KMS-11 (cell line): ENCODE results near the gene SAE1.

Source experiments
- H2AFZ ChIP-seq: fragments of 200-600 bp; sonication (generic); 2 replicates; pipeline ENCODE4 v1.6.1; 2016; ENCODE audit warnings: antibody characterized with exemption, mixed run types, low read depth
- H3K27ac ChIP-seq: fragments of 200-600 bp; sonication (generic); 2 replicates; pipeline ENCODE4 v1.6.1; 2016; ENCODE audit warnings: mild to moderate bottlenecking, mixed run types
- H3K27me3 ChIP-seq: fragments of 200-600 bp; sonication (generic); 2 replicates; pipeline ENCODE4 v1.6.1; 2017; ENCODE audit warnings: mild to moderate bottlenecking, low read depth, mixed run types, moderate library complexity; ENCODE audit not compliant: insufficient read depth
- H3K36me3 ChIP-seq: fragments of 200-600 bp; sonication (generic); 2 replicates; pipeline ENCODE4 v1.6.1; 2017; ENCODE audit warnings: mild to moderate bottlenecking, mixed run types; ENCODE audit not compliant: insufficient read depth
- H3K4me1 ChIP-seq: fragments of 200-600 bp; sonication (generic); 2 replicates; pipeline ENCODE4 v1.6.1; 2016; ENCODE audit warnings: mild to moderate bottlenecking, low read depth, mixed run types; ENCODE audit not compliant: poor library complexity, severe bottlenecking
- H3K4me2 ChIP-seq: fragments of 200-600 bp; sonication (generic); 2 replicates; pipeline ENCODE4 v1.7.0; 2016; ENCODE audit warnings: mild to moderate bottlenecking, mixed run types
- H3K4me3 ChIP-seq: fragments of 200-600 bp; sonication (generic); IDR thresholded peaks from 2 replicates; pipeline ENCODE4 v1.6.1; 2017; ENCODE audit warnings: low read depth, low read length, mixed read lengths; ENCODE audit not compliant: insufficient read depth
- H3K79me2 ChIP-seq: fragments of 200-600 bp; sonication (generic); 2 replicates; pipeline ENCODE4 v1.6.1; 2016; ENCODE audit warnings: low read depth, mixed run types; ENCODE audit not compliant: insufficient read depth
- H3K9ac ChIP-seq: fragments of 200-600 bp; sonication (generic); 2 replicates; pipeline ENCODE4 v1.6.1; 2016; ENCODE audit warnings: mild to moderate bottlenecking, mixed run types
- H4K20me1 ChIP-seq: fragments of 200-600 bp; sonication (generic); 2 replicates; pipeline ENCODE4 v1.6.1; 2016; ENCODE audit warnings: mild to moderate bottlenecking, mixed run types; ENCODE audit not compliant: insufficient read depth
- CTCF ChIP-seq: fragments of 200-600 bp; sonication (generic); conservative IDR thresholded peaks from 2 replicates; pipeline ENCODE4 v1.6.1; 2017; ENCODE audit warnings: low read depth, mild to moderate bottlenecking, antibody characterized with exemption, low read length, moderate library complexity, mixed read lengths

The SAE1 gene

DNA sequence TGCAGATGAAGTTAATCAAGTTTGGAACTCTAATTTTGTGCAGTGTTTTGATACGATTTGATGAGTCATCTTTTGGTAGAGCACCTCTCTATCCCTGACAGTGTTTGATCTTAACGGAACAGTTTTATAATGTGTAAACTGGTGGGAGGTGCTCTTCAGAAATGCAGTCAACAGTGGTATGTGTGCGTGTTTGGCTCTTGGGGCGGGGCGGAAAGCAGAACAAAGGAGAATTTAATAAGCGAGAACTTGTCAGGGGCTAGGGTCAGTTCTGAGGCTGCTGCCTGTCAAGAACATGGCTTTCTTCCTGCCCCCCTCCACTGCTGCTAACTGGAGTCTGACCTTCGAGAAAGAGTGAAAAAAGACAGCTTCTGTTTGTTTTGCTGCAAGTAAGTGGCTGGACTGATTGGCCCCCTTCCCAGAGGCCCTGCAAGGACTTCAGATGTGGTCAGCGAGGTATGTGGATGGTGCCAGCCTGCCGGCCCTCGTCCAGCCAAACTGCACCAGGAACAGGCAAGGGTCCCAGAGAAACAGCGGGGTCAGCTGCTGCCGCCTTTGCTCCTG, 59.6 kb downstream of the SAE1 start:
- no peak for TF ChIP-seq CTCF
- Histone ChIP-seq H3K27ac (no peak overlapping the region), H3K4me3 (no peak overlapping the region), H4K20me1 (no peaks in the 10 kb centered on the region; the same call in 1 of the 2 replicates), H2AFZ (no peak overlapping the region), H3K4me1 (peaks cover 29% of the 10 kb centered on the region), H3K79me2 (no peaks in the 10 kb centered on the region; the same call in 1 of the 2 replicates), H3K27me3 (no peaks in the 10 kb centered on the region), H3K4me2 (no peak overlapping the region), H3K36me3 (peaks cover 5% of the 10 kb centered on the region; the same call in 1 of the 2 replicates), H3K9ac (no peak overlapping the region)

- H3K79me2 ChIP-seq = no peaks in the 10 kb centered on the region; the same call in 1 of the 2 replicates
These were observed 64.8 kb downstream of the SAE1 start for GRCh38 chr19:47195434-47195833.

DNA sequence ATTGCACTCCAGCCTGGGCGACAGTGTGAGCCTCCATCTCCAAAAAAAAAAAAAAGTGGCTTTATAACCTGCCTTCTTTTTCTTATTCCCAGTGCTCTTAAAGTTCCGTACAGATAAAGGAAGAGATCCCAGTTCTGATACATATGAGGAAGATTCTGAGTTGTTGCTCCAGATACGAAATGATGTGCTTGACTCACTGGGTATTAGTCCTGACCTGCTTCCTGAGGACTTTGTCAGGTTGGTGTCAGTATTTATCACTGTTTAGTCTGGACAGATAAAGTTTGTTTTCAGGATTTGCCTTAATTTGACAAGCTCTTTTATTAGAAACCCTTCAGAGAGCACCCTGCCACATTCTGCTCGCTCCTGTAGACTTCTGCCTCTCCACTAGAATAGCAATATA, 66.5 kb downstream of the SAE1 start:
- Histone ChIP-seq H3K36me3 (peaks cover 5% of the 10 kb centered on the region; the same call in 1 of the 2 replicates), H4K20me1 (no peaks in the 10 kb centered on the region), H3K9ac (no peak overlapping the region), H2AFZ (no peak overlapping the region), H3K79me2 (no peaks in the 10 kb centered on the region; the same call in 1 of the 2 replicates), H3K4me3 (no peak overlapping the region), H3K27ac (no peak overlapping the region), H3K4me2 (no peak overlapping the region), H3K4me1 (peaks cover 45% of the 10 kb centered on the region), H3K27me3 (no peaks in the 10 kb centered on the region)
- TF ChIP-seq CTCF = no peak

More at GRCh38 chr19:47195434-47195833, 64.8 kb downstream of the SAE1 start:
- Histone ChIP-seq H3K4me1 (peaks cover 39% of the 10 kb centered on the region), H3K4me2 (no peak overlapping the region), H2AFZ (no peak overlapping the region), H4K20me1 (no peaks in the 10 kb centered on the region; the same call in 1 of the 2 replicates), H3K9ac (no peak overlapping the region), H3K4me3 (no peak overlapping the region), H3K36me3 (peaks cover 9% of the 10 kb centered on the region; the same call in 1 of the 2 replicates), H3K27ac (no peak overlapping the region), H3K27me3 (no peaks in the 10 kb centered on the region)
- TF ChIP-seq CTCF = no peak

DNA sequence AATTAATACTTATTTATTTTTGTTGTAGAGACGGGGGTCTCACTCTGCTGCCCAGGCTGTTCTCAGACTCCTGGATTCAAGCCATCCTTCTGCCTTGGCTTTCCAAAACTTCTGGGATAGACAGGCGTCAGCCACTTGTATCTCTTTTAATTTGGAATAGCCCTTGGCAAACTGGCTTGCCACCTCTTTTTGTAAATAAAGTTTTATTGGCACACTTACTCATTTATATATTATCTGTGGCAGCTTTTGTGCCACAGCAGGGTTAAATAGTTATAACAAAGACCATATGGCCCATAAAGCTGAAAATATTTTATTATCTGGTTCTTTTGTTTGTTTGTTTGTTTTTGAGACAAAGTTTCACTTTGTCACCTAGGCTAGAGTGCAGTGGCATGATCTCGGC, 69.9 kb downstream of the SAE1 start:
- Histone ChIP-seq H4K20me1 (no peaks in the 10 kb centered on the region), H3K27ac (no peak overlapping the region), H3K4me3 (no peak overlapping the region), H3K79me2 (no peaks in the 10 kb centered on the region), H3K36me3 (peaks cover 5% of the 10 kb centered on the region; the same call in 1 of the 2 replicates), H3K27me3 (no peaks in the 10 kb centered on the region), H2AFZ (no peak overlapping the region), H3K4me1 (peaks cover 32% of the 10 kb centered on the region), H3K4me2 (no peak overlapping the region), H3K9ac (no peak overlapping the region)
- TF ChIP-seq CTCF = no peak
